ENCODE results near the gene POPDC2.
"Not testable (repeated sequence)": the region's sequence is repeated elsewhere in the genome, so short reads cannot be mapped to it uniquely, and the experiment has no call there.

The POPDC2 gene

DNA sequence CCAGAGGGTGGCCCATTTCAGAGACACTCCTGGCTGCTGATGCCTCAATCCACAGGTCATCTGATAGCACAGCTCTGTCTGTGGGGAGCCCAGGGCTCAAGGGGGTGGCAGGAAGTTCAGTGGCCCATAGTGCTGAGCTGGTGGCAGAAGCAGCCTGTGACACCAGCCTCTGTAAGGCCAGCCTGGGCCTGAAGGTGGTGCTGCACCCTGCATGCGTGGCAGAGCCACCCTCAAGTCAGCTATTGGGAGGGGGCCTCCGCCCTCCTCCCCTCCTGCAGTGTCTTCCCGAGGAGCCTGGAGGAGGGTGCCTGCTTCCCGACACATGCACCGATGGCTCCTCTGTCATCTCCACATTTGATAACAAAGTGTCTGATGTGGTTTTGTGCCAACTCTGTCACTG, 59.7 kb downstream of the POPDC2 start:
- TF ChIP-seq GATA1 (IDR thresholded peaks at IDR 0.05; ENCODE audit: low read depth, low read length), result no peak
- TF ChIP-seq POLR2A (IDR thresholded peaks at IDR 0.05; ENCODE audit: low read length), result no peak
- peak; percentile 24 to 31 for DNase-seq

DNA sequence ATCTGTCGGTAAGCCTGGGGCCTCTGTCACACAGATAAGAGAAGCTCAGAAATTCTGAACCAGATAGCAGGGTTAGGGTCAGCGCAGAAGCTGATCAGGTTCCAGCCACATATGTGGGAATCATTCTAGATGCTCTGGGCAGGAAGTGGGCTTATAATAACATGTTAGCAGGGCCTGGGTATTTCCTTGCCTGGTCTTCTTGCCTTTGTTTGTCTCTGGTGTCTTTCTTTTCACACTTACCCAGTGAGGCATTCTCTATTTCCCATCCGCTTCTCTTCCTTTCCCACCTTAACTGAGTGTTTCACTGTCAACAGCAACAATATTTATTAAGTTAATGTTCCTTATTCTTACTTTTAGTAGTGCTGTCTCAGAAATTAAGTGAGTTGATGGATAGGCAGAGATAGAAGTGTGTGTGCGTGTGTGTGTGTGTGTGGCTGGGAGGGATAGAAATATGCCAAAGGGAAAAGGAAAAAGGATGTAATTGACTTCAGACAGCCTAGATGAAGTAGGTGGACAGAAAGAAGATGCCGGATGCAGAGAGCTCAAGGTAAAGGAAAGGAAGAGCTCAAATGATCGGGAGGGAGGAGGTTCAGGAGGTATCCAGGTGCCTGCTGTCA, 60.7 kb downstream of the POPDC2 start:
- TF ChIP-seq POLR2A (IDR thresholded peaks at IDR 0.05; ENCODE audit: low read length) (no peak), GATA1 (IDR thresholded peaks at IDR 0.05; ENCODE audit: low read depth, low read length) (no peak)
- DNase-seq, result no peak

DNA sequence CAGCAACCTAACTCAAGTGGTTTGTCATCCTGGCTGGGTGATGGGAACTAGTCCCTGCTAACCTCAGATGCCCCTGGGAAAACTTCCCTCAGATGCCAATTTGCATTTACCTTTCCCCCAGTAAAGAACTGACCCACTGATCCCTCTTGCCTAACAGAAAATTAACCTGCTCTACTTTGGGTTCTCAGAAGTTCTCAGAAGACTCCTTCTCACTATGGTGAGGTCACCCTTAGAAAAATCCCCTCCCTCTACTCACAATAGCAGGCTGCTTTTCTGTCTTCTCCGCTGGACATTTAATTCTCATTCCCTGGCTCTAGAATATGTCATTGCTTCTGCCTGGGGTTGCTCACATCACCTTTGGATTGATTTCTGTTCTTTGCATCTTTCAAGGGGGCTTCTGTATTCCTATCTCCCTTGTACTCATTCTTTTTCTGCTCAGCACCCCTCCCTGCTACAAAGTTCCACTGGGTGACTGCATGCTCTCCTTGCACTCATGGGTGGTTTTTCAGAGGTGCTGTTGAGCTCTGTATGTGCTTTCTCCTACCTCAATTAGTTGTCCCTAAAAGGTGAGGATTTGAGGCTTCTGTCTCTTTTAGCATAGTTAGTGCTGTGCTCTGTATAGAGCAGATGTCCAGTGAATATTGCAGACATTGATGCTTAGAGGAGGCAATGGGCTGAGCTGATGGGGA, 61.8 kb downstream of the POPDC2 start:
- no peak for DNase-seq
- TF ChIP-seq GATA1 (IDR thresholded peaks at IDR 0.05; ENCODE audit: low read depth, low read length) (no peak), POLR2A (IDR thresholded peaks at IDR 0.05; ENCODE audit: low read length) (no peak)

DNA sequence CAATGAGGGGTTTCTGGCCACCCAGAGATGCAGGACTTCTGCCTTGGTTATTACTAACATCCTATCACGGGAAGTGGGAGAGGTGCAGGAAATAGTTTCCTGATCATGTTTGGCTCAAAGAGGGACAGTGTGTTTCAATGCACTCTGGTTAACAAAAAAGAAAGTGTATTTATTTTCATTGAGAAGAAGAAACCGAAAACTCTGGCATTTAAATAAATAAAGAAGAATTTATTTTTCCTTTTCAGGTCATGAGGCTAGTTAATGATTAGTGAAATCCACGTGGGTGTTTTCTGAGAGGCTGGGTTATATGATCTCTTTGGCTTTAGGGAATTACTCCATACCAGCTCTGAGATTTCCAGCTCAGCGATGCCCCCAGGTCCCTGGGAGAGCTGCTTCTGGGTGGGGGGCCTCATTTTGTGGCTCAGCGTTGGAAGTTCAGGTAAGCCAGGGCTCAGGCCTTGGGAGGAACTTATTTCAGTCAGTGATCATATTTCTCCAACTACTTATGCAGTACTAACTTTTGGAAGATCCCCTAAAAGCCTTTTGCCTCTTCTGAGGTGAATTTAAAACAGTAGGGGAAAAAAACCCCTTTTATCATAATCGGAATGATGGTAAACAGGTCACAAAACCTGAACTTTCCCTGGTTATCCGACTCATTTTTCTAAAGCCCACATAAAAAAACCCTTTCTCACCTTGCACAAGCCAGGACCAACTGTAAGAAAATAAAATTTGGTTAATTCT, 62.7 kb downstream of the POPDC2 start, which contains the start of gene PLA1A:
PLA1A (plus strand) TSS at position 338 of the 741 bp plus-strand sequence; CDS start at position 367, 29 bp downstream.
- no peak for DNase-seq
- TF ChIP-seq POLR2A (IDR thresholded peaks at IDR 0.05; ENCODE audit: low read length) (no peak), GATA1 (IDR thresholded peaks at IDR 0.05; ENCODE audit: low read depth, low read length) (no peak)

DNA sequence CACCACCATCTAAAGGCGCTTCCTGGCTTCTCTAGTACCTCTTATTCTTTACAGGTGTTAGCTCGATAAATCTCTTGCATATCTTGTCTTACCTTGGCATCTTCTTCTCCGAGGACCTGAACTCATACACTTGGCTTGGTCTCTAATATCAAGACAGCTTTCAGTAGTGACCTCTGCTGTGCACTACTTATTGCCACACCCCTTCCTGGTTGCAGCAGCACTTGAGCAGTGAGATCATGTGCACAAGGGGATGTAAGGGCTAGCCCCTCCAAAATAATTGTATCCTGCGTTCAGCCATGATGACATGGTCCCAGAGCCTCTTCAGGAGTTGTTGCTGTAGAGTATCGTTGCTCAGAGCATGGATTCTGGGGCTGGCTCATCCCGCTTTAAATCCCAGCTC, 64.0 kb downstream of the POPDC2 start:
- no peak for DNase-seq
- TF ChIP-seq GATA1 (IDR thresholded peaks at IDR 0.05; ENCODE audit: low read depth, low read length) (no peak), POLR2A (IDR thresholded peaks at IDR 0.05; ENCODE audit: low read length) (no peak)

DNA sequence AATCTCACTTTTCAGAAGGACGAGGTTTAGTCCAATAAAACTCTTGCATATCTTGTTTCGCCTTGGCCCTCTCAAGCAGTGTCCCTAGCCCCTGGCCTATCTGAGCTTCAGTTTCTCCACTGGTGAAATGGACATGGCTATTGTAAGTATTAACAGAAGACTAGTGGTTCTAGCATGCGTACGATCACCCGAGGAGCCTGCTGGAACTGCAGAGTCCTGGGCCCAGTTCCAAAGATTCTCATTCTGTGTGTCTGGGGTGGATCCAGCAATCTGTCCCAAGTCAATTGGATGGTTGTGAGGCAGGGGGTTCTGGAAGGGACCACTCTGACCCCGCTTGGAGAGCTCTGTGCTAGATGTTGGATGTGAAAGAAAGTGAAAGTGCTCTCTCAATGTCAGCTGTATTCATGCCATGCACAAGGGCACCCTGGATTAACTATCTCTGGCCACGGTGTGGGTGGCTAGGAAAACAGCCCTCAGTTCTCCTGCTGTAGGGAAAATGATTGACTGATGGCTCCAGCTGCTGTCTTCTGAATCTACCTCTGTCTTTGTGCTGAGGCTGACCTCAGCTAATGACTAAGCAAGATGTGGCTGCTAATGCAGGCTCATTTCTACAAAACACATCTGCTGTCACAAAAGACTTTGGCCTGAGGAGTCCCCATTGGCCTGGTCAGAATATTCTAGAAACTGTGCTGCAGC, 64.6 kb downstream of the POPDC2 start:
- DNase-seq, result peak in 1 of 2 experiments; percentile 8

DNA sequence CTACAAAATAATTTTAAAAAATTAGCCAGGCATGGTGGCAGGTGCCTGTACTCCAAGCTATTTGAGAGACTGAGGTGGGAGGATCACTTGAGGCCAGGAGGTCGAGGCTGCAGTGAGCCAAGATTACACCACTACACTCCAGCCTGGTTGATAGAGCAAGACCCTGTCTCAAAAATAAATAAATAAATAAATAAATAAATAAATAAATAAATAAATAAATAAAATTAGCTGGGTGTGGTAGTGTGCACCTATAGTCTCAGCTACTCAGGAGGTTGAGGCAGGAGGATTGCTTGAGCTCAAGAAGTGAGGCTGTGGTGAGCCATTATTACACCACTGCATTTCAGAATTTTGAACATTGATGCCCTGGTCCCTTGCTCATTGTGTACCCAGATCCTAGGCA, 65.5 kb downstream of the POPDC2 start:
- DNase-seq, result not testable (repeated sequence)

More for the DNA sequence above, 64.6 kb downstream of the POPDC2 start:
- TF ChIP-seq GATA1 (IDR thresholded peaks at IDR 0.05; ENCODE audit: low read depth, low read length), result no peak
- no peak for TF ChIP-seq POLR2A (IDR thresholded peaks at IDR 0.05; ENCODE audit: low read length)

DNA sequence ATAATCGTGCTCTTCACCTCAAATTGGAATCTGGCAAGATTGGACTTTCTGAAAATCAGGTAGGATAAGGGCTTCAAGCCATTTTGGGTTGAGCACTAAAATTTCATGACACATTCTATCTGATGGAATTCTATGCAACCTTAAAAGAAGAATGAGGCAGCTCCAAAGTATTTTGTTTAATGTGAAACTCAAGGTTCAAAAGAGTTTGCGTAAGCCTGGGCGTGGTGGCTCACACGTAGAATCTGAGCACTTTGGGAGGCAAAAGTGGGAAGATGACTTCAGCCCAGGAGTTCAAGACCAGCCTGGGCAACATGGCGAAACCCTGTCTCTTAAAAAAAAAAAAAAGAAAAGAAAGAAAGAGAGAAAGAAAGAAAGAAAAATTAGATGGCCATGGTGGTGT, 66.3 kb downstream of the POPDC2 start:
- TF ChIP-seq POLR2A (IDR thresholded peaks at IDR 0.05; ENCODE audit: low read length), result no peak
- TF ChIP-seq GATA1 (IDR thresholded peaks at IDR 0.05; ENCODE audit: low read depth, low read length), result no peak
- DNase-seq, result no peak

DNA sequence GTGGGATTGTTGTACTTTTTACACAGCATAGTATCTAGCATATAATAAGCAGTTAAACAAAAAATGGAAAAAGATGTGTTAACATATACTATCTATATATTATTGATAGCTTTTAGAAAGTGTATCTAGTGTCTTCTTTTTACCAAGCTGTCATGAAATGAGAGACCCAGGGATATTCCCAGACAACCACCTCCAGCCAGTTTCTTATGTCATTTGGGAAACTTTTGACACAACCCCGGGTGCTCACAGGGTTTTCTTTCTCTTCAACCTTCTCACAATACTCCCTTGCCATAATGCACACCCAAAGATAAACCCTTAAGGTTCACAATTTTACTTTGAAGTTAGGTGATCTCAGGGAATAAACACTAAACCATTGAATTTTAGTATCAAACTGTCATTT, 67.5 kb downstream of the POPDC2 start:
- TF ChIP-seq GATA1 (IDR thresholded peaks at IDR 0.05; ENCODE audit: low read depth, low read length) (no peak), POLR2A (IDR thresholded peaks at IDR 0.05; ENCODE audit: low read length) (no peak)
- DNase-seq, result no peak
